Prostate gland (tissue), 2 donors: ENCODE measurements around the gene PADI2.

Experiments used
- POLR2A ChIP-seq: fragments of 450-650 bp; IDR thresholded peaks from one replicate; pipeline ENCODE4 v1.6.1; 2016; ENCODE audit warnings: antibody characterized with exemption, mild to moderate bottlenecking
- POLR2AphosphoS5 ChIP-seq: sonication (generic); formaldehyde crosslinking; IDR thresholded peaks from one replicate; pipeline ENCODE4 v1.6.1; 2017; ENCODE audit warnings: antibody characterized with exemption
- TF ChIP-seq, protein P1 (sequence below), 4 experiments: fragments of 200-600 bp in 2 of 4; fragments of 450-650 bp in 2 of 4; sonication (generic) in 2 of 4; IDR thresholded peaks; 1 replicate in 3 of 4; 2 replicates in 1 of 4; pipeline ENCODE4 v1.5.1; 2016 to 2019; ENCODE audit warnings: antibody characterized with exemption in 4 of 4, mild to moderate bottlenecking in 2 of 4, moderate library complexity in 2 of 4

DNA sequence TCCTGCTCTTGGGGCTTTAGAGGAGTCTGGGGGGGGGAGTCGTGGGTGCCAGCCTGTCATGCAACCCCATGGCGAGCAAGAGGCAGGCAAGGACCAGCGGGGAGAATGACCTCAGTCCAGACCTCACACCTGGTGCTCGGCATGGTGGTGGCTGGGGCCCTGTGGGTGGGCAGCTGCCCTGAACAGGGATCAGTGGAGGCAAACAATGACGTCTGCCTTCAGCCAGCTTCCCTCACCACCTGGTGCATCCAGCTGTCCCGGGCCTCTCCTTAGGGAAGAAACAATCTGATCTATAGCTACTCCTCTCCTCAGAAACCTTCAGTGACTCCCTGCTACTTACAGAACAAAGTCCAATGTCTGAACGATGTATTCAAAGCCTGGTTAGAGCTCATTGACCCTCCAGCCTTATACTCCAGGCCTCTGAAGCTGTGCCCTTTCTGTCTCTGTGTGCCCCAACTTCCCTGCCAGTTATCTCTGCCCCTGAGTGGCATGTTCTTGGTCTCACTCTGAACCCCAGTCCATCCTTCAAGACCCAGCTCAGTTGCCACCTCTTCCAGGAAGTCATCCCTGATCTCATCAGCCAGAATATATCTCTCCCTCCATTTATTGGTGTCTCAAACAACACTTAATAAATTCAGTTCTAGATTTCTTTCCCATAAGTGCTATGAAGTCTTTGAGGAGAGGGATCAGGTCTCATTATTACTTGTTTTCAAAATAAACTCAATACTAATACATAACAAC is 6.6 kb downstream of the PADI2 start:
- TF ChIP-seq, protein P1, sequence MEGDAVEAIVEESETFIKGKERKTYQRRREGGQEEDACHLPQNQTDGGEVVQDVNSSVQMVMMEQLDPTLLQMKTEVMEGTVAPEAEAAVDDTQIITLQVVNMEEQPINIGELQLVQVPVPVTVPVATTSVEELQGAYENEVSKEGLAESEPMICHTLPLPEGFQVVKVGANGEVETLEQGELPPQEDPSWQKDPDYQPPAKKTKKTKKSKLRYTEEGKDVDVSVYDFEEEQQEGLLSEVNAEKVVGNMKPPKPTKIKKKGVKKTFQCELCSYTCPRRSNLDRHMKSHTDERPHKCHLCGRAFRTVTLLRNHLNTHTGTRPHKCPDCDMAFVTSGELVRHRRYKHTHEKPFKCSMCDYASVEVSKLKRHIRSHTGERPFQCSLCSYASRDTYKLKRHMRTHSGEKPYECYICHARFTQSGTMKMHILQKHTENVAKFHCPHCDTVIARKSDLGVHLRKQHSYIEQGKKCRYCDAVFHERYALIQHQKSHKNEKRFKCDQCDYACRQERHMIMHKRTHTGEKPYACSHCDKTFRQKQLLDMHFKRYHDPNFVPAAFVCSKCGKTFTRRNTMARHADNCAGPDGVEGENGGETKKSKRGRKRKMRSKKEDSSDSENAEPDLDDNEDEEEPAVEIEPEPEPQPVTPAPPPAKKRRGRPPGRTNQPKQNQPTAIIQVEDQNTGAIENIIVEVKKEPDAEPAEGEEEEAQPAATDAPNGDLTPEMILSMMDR (IDR thresholded peaks at IDR 0.05): no peak
- TF ChIP-seq POLR2AphosphoS5: no peak
- no peak for TF ChIP-seq POLR2A
